Prostate gland (tissue), 2 donors: Measurements from ENCODE around the gene SLC25A29.

Experiments
- POLR2A ChIP-seq: fragments of 450-650 bp; IDR thresholded peaks from one replicate; pipeline ENCODE4 v1.6.1; 2016; ENCODE audit warnings: antibody characterized with exemption, mild to moderate bottlenecking
- TF ChIP-seq, protein P1 (sequence below), 4 experiments: fragments of 200-600 bp in 2 of 4; fragments of 450-650 bp in 2 of 4; sonication (generic) in 2 of 4; IDR thresholded peaks; 1 replicate in 3 of 4; 2 replicates in 1 of 4; pipeline ENCODE4 v1.5.1; 2016 to 2019; ENCODE audit warnings: antibody characterized with exemption in 4 of 4, mild to moderate bottlenecking in 2 of 4, moderate library complexity in 2 of 4

DNA sequence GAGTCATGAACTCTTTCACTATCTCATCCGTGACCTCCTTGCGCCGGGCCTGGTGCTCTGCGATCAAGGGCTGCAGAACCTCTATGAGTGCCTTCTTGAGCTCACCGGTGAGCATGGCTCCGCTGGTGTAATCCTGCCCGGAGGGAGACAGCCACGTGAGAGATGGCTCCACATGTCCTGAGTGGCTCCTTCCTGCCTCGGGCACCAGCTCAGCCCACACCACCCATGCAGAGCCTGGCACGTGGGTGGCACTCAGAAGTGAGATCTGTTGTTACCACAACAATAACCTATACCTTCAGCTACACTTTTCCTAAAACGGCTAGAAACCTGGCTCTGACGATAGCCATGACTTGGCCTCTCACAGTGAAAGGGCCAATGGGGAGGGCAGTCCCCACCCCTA lies 28.7 kb upstream of the SLC25A29 start:
- no peak for TF ChIP-seq POLR2A
- TF ChIP-seq, protein P1, sequence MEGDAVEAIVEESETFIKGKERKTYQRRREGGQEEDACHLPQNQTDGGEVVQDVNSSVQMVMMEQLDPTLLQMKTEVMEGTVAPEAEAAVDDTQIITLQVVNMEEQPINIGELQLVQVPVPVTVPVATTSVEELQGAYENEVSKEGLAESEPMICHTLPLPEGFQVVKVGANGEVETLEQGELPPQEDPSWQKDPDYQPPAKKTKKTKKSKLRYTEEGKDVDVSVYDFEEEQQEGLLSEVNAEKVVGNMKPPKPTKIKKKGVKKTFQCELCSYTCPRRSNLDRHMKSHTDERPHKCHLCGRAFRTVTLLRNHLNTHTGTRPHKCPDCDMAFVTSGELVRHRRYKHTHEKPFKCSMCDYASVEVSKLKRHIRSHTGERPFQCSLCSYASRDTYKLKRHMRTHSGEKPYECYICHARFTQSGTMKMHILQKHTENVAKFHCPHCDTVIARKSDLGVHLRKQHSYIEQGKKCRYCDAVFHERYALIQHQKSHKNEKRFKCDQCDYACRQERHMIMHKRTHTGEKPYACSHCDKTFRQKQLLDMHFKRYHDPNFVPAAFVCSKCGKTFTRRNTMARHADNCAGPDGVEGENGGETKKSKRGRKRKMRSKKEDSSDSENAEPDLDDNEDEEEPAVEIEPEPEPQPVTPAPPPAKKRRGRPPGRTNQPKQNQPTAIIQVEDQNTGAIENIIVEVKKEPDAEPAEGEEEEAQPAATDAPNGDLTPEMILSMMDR (IDR thresholded peaks at IDR 0.05), result no peak
